ENCODE data around the gene SEMA4B.
A peak's percentile ranks its signal among the peaks of the same experiment; 100 is the strongest.

Gene SEMA4B

GRCh38 chr15:90174140-90174875 lies 26.8 kb upstream of the SEMA4B start:
- DNase-seq (ENCODE audit: extremely low read depth, insufficient read length) = no peak
- Histone ChIP-seq H3K36me3 (ENCODE audit: control insufficient read depth, insufficient read depth, low read length) (no peaks in the 10 kb centered on the region), H3K27me3 (replicated peaks; ENCODE audit: control insufficient read depth, insufficient read depth, low read length) (no peaks in the 10 kb centered on the region), H3K4me3 (replicated peaks; ENCODE audit: low read depth, low read length) (no peak overlapping the region)
- TF ChIP-seq CTCF (IDR thresholded peaks at IDR 0.05; ENCODE audit: insufficient read depth, low read length, poor library complexity, severe bottlenecking) = no peak

GRCh38 chr15:90177012-90177411 lies 24.1 kb upstream of the SEMA4B start:
- Histone ChIP-seq H3K27me3 (replicated peaks; ENCODE audit: control insufficient read depth, insufficient read depth, low read length) (no peaks in the 10 kb centered on the region), H3K4me3 (replicated peaks; ENCODE audit: low read depth, low read length) (no peak overlapping the region), H3K36me3 (ENCODE audit: control insufficient read depth, insufficient read depth, low read length) (no peaks in the 10 kb centered on the region)
- DNase-seq (ENCODE audit: extremely low read depth, insufficient read length) = no peak
- no peak for TF ChIP-seq CTCF (IDR thresholded peaks at IDR 0.05; ENCODE audit: insufficient read depth, low read length, poor library complexity, severe bottlenecking)

- no peak overlapping the region for H3K4me3 ChIP-seq (replicated peaks; ENCODE audit: low read depth, low read length)
- TF ChIP-seq CTCF (IDR thresholded peaks at IDR 0.05; ENCODE audit: insufficient read depth, low read length, poor library complexity, severe bottlenecking) = no peak
- no peaks in the 10 kb centered on the region for H3K36me3 ChIP-seq (ENCODE audit: control insufficient read depth, insufficient read depth, low read length)
Measured at GRCh38 chr15:90178468-90179435, 22.4 kb upstream of the SEMA4B start.

GRCh38 chr15:90181776-90182175 lies 19.4 kb upstream of the SEMA4B start:
- DNase-seq (ENCODE audit: extremely low read depth, insufficient read length) = no peak
- no peak for TF ChIP-seq CTCF (IDR thresholded peaks at IDR 0.05; ENCODE audit: insufficient read depth, low read length, poor library complexity, severe bottlenecking)
- Histone ChIP-seq H3K27me3 (replicated peaks; ENCODE audit: control insufficient read depth, insufficient read depth, low read length) (no peaks in the 10 kb centered on the region), H3K4me3 (replicated peaks; ENCODE audit: low read depth, low read length) (no peak overlapping the region), H3K36me3 (ENCODE audit: control insufficient read depth, insufficient read depth, low read length) (no peaks in the 10 kb centered on the region)

More at GRCh38 chr15:90178468-90179435, 22.4 kb upstream of the SEMA4B start:
- no peaks in the 10 kb centered on the region for H3K27me3 ChIP-seq (replicated peaks; ENCODE audit: control insufficient read depth, insufficient read depth, low read length)
- peak; percentile 41 for DNase-seq (ENCODE audit: extremely low read depth, insufficient read length)

GRCh38 chr15:90184119-90184785 lies 16.9 kb upstream of the SEMA4B start:
- peak; percentile 51 for DNase-seq (ENCODE audit: extremely low read depth, insufficient read length)
- Histone ChIP-seq H3K27me3 (replicated peaks; ENCODE audit: control insufficient read depth, insufficient read depth, low read length) (no peaks in the 10 kb centered on the region), H3K4me3 (replicated peaks; ENCODE audit: low read depth, low read length) (peak overlapping the region; percentile 77), H3K36me3 (ENCODE audit: control insufficient read depth, insufficient read depth, low read length) (no peaks in the 10 kb centered on the region)
- TF ChIP-seq CTCF (IDR thresholded peaks at IDR 0.05; ENCODE audit: insufficient read depth, low read length, poor library complexity, severe bottlenecking) = peak; percentile 11
